Endothelial cell of umbilical vein (primary cell): ENCODE measurements around the gene GNAO1. TPM values are rescaled to one million over a fixed set of nuclear protein-coding genes. Genes with fewer than 3 reads are reported as not detected.

Source experiments
- BruUV-seq: library from RNA; stranded (reverse); fragments of 400-500 nt; replicated peaks from 2 replicates; lab custom pipeline; 2021; lab: Mats Ljungman, UMichigan
- CTCF ChIA-PET: fragments of 300-600, 350-600 bp; sonication (Branson Sonifier 250); formaldehyde crosslinking; loops from one replicate; lab custom pipeline; 2021; ENCODE audit warnings: antibody characterized with exemption, inconsistent platforms; lab: Charles Lee
- POLR2A ChIA-PET: fragments of 300-600, 350-600 bp; sonication (Branson Sonifier 250); formaldehyde crosslinking; loops from one replicate; lab custom pipeline; 2021; ENCODE audit warnings: antibody characterized with exemption, inconsistent platforms; lab: Charles Lee
- DNase-seq: peaks from one replicate; pipeline ENCODE4 v3.0.0-alpha.2; 2011; ENCODE audit warnings: low read depth, low spot score
- FAIRE-seq: peaks from 2 replicates; lab custom pipeline; 2011; peaks lifted over from hg19 to GRCh38; lab: Jason Lieb, UNC
- H2AFZ ChIP-seq: 2 replicates; pipeline ENCODE4 v1.6.0; 2012; ENCODE audit warnings: low read depth, low read length, control low read depth, inconsistent platforms
- H3K27ac ChIP-seq: 2 replicates; pipeline ENCODE4 v1.5.1; 2011; ENCODE audit warnings: low read depth, mild to moderate bottlenecking, control low read depth, low read length, moderate library complexity; ENCODE audit not compliant: insufficient read depth
- H3K27me3 ChIP-seq, 2 experiments: 2 replicates each; pipeline versions ENCODE4 v1.6.0 to v1.6.1; 2011; ENCODE audit warnings: low read length in 2 of 2, mixed read lengths in 1 of 2; ENCODE audit not compliant: control insufficient read depth in 2 of 2, insufficient read depth in 2 of 2
- H3K36me3 ChIP-seq, 2 experiments: 2 replicates in 1 of 2; 3 replicates in 1 of 2; pipeline ENCODE4 v1.5.1; 2011; ENCODE audit warnings: low read length in 2 of 2, mild to moderate bottlenecking in 1 of 2, moderate library complexity in 1 of 2; ENCODE audit not compliant: control insufficient read depth in 2 of 2, insufficient read depth in 2 of 2; ENCODE audit errors: extremely low read depth in 1 of 2
- H3K4me1 ChIP-seq: 3 replicates; pipeline ENCODE4 v1.5.1; 2011; ENCODE audit warnings: mild to moderate bottlenecking, low read length; ENCODE audit not compliant: control insufficient read depth, insufficient read depth; ENCODE audit errors: extremely low read depth
- H3K4me2 ChIP-seq: 2 replicates; pipeline ENCODE4 v1.6.1; 2011; ENCODE audit warnings: low read length, control low read depth, mixed read lengths; ENCODE audit not compliant: insufficient read depth
- H3K4me3 ChIP-seq, 3 experiments: fragments of 200-600 bp in 1 of 3; sonication (generic), shearing (Covaris generic) in 1 of 3; replicated peaks in 1 of 3; 2 replicates each; pipeline ENCODE4 v1.5.1; 2011 to 2016; ENCODE audit warnings: control low read depth in 3 of 3, low read length in 3 of 3, mild to moderate bottlenecking in 2 of 3, inconsistent platforms in 1 of 3, low read depth in 1 of 3, moderate library complexity in 1 of 3; ENCODE audit not compliant: insufficient read depth in 1 of 3
- H3K79me2 ChIP-seq: 2 replicates; pipeline ENCODE4 v1.6.0; 2012; ENCODE audit warnings: low read length, inconsistent platforms; ENCODE audit not compliant: control insufficient read depth, insufficient read depth
- H3K9ac ChIP-seq: replicated peaks from 2 replicates; pipeline ENCODE3; 2011; ENCODE audit warnings: low read length, control low read depth; ENCODE audit not compliant: insufficient read depth; ENCODE audit errors: extremely low read depth
- H3K9me1 ChIP-seq: replicated peaks from 3 replicates; pipeline ENCODE4 v1.6.0; 2011; ENCODE audit warnings: mild to moderate bottlenecking, low read length; ENCODE audit not compliant: control insufficient read depth, insufficient read depth; ENCODE audit errors: extremely low read depth
- H3K9me3 ChIP-seq: replicated peaks from 2 replicates; pipeline ENCODE4 v1.5.1; 2012; ENCODE audit warnings: low read length, inconsistent platforms; ENCODE audit not compliant: control insufficient read depth, insufficient read depth
- H4K20me1 ChIP-seq: replicated peaks from 2 replicates; pipeline ENCODE3; 2011; ENCODE audit warnings: mild to moderate bottlenecking, low read length; ENCODE audit not compliant: control insufficient read depth, insufficient read depth; ENCODE audit errors: extremely low read depth
- CTCF ChIP-seq, 2 donors: IDR thresholded peaks; 1 replicate in 1 of 2; 2 replicates in 1 of 2; pipeline ENCODE4 v1.5.1; 2011; ENCODE audit warnings: low read length in 2 of 2, mild to moderate bottlenecking in 2 of 2, moderate library complexity in 2 of 2, control low read depth in 1 of 2, inconsistent platforms in 1 of 2, low read depth in 1 of 2; ENCODE audit not compliant: insufficient read depth in 1 of 2; ENCODE audit errors: extremely low read depth in 1 of 2
- EZH2 ChIP-seq: IDR thresholded peaks from 2 replicates; pipeline ENCODE4 v1.6.1; 2012; ENCODE audit warnings: borderline replicate concordance, low read depth, mild to moderate bottlenecking, moderate library complexity, low read length, inconsistent platforms; ENCODE audit not compliant: severe bottlenecking
- FOS ChIP-seq: IDR thresholded peaks from 2 replicates; pipeline ENCODE4 v1.6.1; 2011; ENCODE audit warnings: mild to moderate bottlenecking, low read length, moderate library complexity, borderline replicate concordance; ENCODE audit not compliant: insufficient read depth
- GATA2 ChIP-seq: IDR thresholded peaks from 2 replicates; pipeline ENCODE4 v1.7.0; 2011; ENCODE audit warnings: low read depth, mild to moderate bottlenecking, moderate library complexity, mixed read lengths, low read length; ENCODE audit not compliant: insufficient read length, insufficient read depth
- JUN ChIP-seq: IDR thresholded peaks from 2 replicates; pipeline ENCODE4 v1.6.1; 2011; ENCODE audit warnings: borderline replicate concordance, low read depth; ENCODE audit not compliant: insufficient read length, insufficient read depth
- MAX ChIP-seq: IDR thresholded peaks from 2 replicates; pipeline ENCODE4 v1.6.1; 2011; ENCODE audit not compliant: insufficient read depth, insufficient read length
- MYC ChIP-seq: IDR thresholded peaks from one replicate; pipeline ENCODE4 v1.6.1; 2011; ENCODE audit warnings: mild to moderate bottlenecking, low read depth, low read length
- POLR2A ChIP-seq: IDR thresholded peaks from 2 replicates; pipeline ENCODE4 v1.6.1; 2012; ENCODE audit warnings: low read depth, mild to moderate bottlenecking, control low read depth, low read length
- POLR2AphosphoS5 ChIP-seq: IDR thresholded peaks from 2 replicates; pipeline ENCODE4 v1.6.1; 2012; ENCODE audit warnings: low read depth, mild to moderate bottlenecking, control low read depth, low read length, moderate library complexity; ENCODE audit not compliant: insufficient read depth
- dilution Hi-C: fragments of 300-500 bp; cut with MboI; formaldehyde crosslinking; loops from one replicate; pipeline ENCODE4 v1.15.0; 2019; ENCODE audit warnings: low sequenced_read_pairs; ENCODE audit not compliant: extremely low pct_ligation_motif_present
- intact Hi-C: fragments of 100-400 bp; cut with micrococcal nuclease; formaldehyde crosslinking; loops from one replicate; pipeline ENCODE4 v1.10.0; 2022
- polyA plus RNA-seq, 4 experiments: library from polyadenylated mRNA; depleted of rRNA in 3 of 4; stranded (reverse) in 3 of 4; unstranded in 1 of 4; fragments of >200 nt; gene quantifications; 2 replicates each; pipeline versions ENCODE4 v1.2.1 to v1.2.3, GENCODE V29; 2011 to 2012; ENCODE audit warnings: missing spikeins in 1 of 4
- total RNA-seq: library from RNA; stranded (reverse); gene quantifications from 2 replicates; pipeline ENCODE4 v1.2.3, GENCODE V29; 2021

GNAO1 gene
- total and polyA plus RNA-seq, 2 donors (not counting 3 experiments of a cell fraction or from before 2014, with no cell fraction given) = not detected

- intact Hi-C loops (no loop called here), dilution Hi-C loops (no loop called here)
- Histone ChIP-seq H4K20me1 (no peaks in the 10 kb centered on the region), H3K4me1 (no peaks in the 10 kb centered on the region), H3K36me3 (no peaks in the 10 kb centered on the region), H3K9ac (no peak overlapping the region), H3K27ac (no peak overlapping the region), H2AFZ (no peak overlapping the region), H3K79me2 (no peaks in the 10 kb centered on the region), H3K9me3 (no peaks in the 10 kb centered on the region), H3K4me2 (no peak overlapping the region), H3K4me3 (no peak overlapping the region), H3K9me1 (no peaks in the 10 kb centered on the region), H3K27me3 (no peaks in the 10 kb centered on the region)
- CTCF ChIA-PET = interaction anchor here (1.0 to 1.3 kb wide), 4 partner anchors 8 to 48 kb away, joined by 3 to 4 read pairs (median 4); no protein-coding TSS in a partner anchor
- DNase-seq (no peak), FAIRE-seq (no peak)
- TF ChIP-seq CTCF (IDR thresholded peaks at IDR 0.05; ENCODE audit: extremely low read depth in 1 of 2, insufficient read depth in 1 of 2, low read depth in 1 of 2, low read length in 2 of 2) = no peak
- no peak for TF ChIP-seq POLR2A
- no peak for TF ChIP-seq JUN
- TF ChIP-seq MAX = no peak
- no peak for TF ChIP-seq EZH2
- TF ChIP-seq MYC = no peak
- TF ChIP-seq FOS = no peak
- TF ChIP-seq GATA2 = no peak
- TF ChIP-seq POLR2AphosphoS5 = no peak
- no TSS peak for BruUV-seq
- POLR2A ChIA-PET = no interaction called here
These were observed 78.8 kb downstream of the GNAO1 start for GRCh38 chr16:56269811-56270684.
